Loucy (cell line): ENCODE measurements around the gene MBD6.

Experiments
- H2AFZ ChIP-seq: fragments of 200-600 bp; sonication (generic); 2 replicates; pipeline ENCODE4 v1.6.0; 2016; ENCODE audit warnings: antibody characterized with exemption, mild to moderate bottlenecking, low read length, moderate library complexity
- H3F3A ChIP-seq: fragments of 200-600 bp; 2 replicates; pipeline ENCODE4 v1.6.0; 2016; ENCODE audit warnings: antibody characterized with exemption, low read depth, mild to moderate bottlenecking
- H3K27me3 ChIP-seq: fragments of 200-600 bp; sonication (generic); 2 replicates; pipeline ENCODE4 v1.6.1; 2014; ENCODE audit warnings: low read length, mild to moderate bottlenecking; ENCODE audit not compliant: insufficient read depth, poor library complexity, severe bottlenecking
- H3K36me3 ChIP-seq: fragments of 200-600 bp; sonication (generic); 2 replicates; pipeline ENCODE4 v1.6.1; 2016; ENCODE audit warnings: low read length; ENCODE audit not compliant: insufficient read depth
- H3K4me1 ChIP-seq: fragments of 200-600 bp; sonication (generic); 2 replicates; pipeline ENCODE4 v1.5.1; 2014; ENCODE audit warnings: low read length, mild to moderate bottlenecking; ENCODE audit not compliant: insufficient read depth, poor library complexity, severe bottlenecking
- H3K4me2 ChIP-seq: fragments of 200-600 bp; sonication (generic); 2 replicates; pipeline ENCODE4 v1.6.0; 2014; ENCODE audit warnings: antibody characterized with exemption, low read length, low read depth, mild to moderate bottlenecking; ENCODE audit not compliant: poor library complexity, severe bottlenecking
- H3K4me3 ChIP-seq: fragments of 200-600 bp; sonication (generic); 2 replicates; pipeline ENCODE4 v1.5.1; 2014; ENCODE audit warnings: low read length, mild to moderate bottlenecking, mixed read lengths; ENCODE audit not compliant: poor library complexity, severe bottlenecking
- H3K79me2 ChIP-seq: fragments of 200-600 bp; sonication (generic); 2 replicates; pipeline ENCODE4 v1.6.1; 2014; ENCODE audit warnings: low read length; ENCODE audit not compliant: insufficient read depth
- H3K9ac ChIP-seq: fragments of 200-600 bp; sonication (generic); 2 replicates; pipeline ENCODE4 v1.6.0; 2014; ENCODE audit warnings: mild to moderate bottlenecking, low read depth, low read length, moderate library complexity; ENCODE audit not compliant: poor library complexity, severe bottlenecking
- H3K9me2 ChIP-seq: fragments of 200-600 bp; sonication (generic); replicated peaks from 2 replicates; pipeline ENCODE4 v1.6.1; 2016; ENCODE audit warnings: low read depth, low read length, mixed read lengths
- H3K9me3 ChIP-seq: fragments of 200-600 bp; sonication (generic); 2 replicates; pipeline ENCODE4 v1.6.1; 2014; ENCODE audit warnings: mild to moderate bottlenecking, antibody characterized with exemption, low read length, low read depth; ENCODE audit not compliant: insufficient read depth
- H4K20me1 ChIP-seq: fragments of 200-600 bp; sonication (generic); 2 replicates; pipeline ENCODE4 v1.6.0; 2014; ENCODE audit warnings: antibody characterized with exemption, low read length, mild to moderate bottlenecking; ENCODE audit not compliant: insufficient read depth, poor library complexity, severe bottlenecking
- CTCF ChIP-seq: fragments of 200-600 bp; sonication (generic); conservative IDR thresholded peaks from 2 replicates; pipeline ENCODE4 v1.5.1; 2014; ENCODE audit warnings: mild to moderate bottlenecking, antibody characterized with exemption, low read length
- EZH2phosphoT487 ChIP-seq: fragments of 200-600 bp; IDR thresholded peaks from 2 replicates; pipeline ENCODE4 v1.6.1; 2018; ENCODE audit warnings: antibody characterized with exemption, mild to moderate bottlenecking, moderate library complexity, borderline replicate concordance

MBD6 gene

GRCh38 chr12:57552306-57552651 lies 29.7 kb downstream of the MBD6 start:
- H3K9me2 ChIP-seq = no peaks in the 10 kb centered on the region
- no peak for TF ChIP-seq CTCF
- TF ChIP-seq EZH2phosphoT487 = no peak
- H3F3A ChIP-seq = no peaks in the 10 kb centered on the region
- no peaks in the 10 kb centered on the region for H3K36me3 ChIP-seq
- no peaks in the 10 kb centered on the region for H3K9me3 ChIP-seq
- H3K4me1 ChIP-seq = peaks cover 5% of the 10 kb centered on the region
- H3K4me2 ChIP-seq = no peak overlapping the region
- no peaks in the 10 kb centered on the region for H4K20me1 ChIP-seq
- no peaks in the 10 kb centered on the region for H3K79me2 ChIP-seq
- no peaks in the 10 kb centered on the region for H3K27me3 ChIP-seq
- H3K9ac ChIP-seq = no peak overlapping the region
- H2AFZ ChIP-seq = no peak overlapping the region
- H3K4me3 ChIP-seq = no peak overlapping the region

- no peak overlapping the region for H3K4me2 ChIP-seq
Observed at GRCh38 chr12:57552835-57553313, 30.2 kb downstream of the MBD6 start.

GRCh38 chr12:57553343-57554202 lies 30.9 kb downstream of the MBD6 start:
- Histone ChIP-seq H3K4me2 (no peak overlapping the region), H3K27me3 (no peaks in the 10 kb centered on the region), H3K9me2 (no peaks in the 10 kb centered on the region), H3K4me1 (no peaks in the 10 kb centered on the region), H2AFZ (no peak overlapping the region; the same call in 1 of the 2 replicates), H3F3A (no peaks in the 10 kb centered on the region), H3K79me2 (no peaks in the 10 kb centered on the region), H3K4me3 (no peak overlapping the region), H3K9ac (no peak overlapping the region), H3K36me3 (no peaks in the 10 kb centered on the region), H4K20me1 (no peaks in the 10 kb centered on the region), H3K9me3 (no peaks in the 10 kb centered on the region)
- TF ChIP-seq EZH2phosphoT487 = no peak
- no peak for TF ChIP-seq CTCF

More at GRCh38 chr12:57552835-57553313, 30.2 kb downstream of the MBD6 start:
- Histone ChIP-seq H3K9me2 (no peaks in the 10 kb centered on the region), H3K4me3 (no peak overlapping the region), H3K27me3 (no peaks in the 10 kb centered on the region), H3K9me3 (no peaks in the 10 kb centered on the region), H3K79me2 (no peaks in the 10 kb centered on the region), H3K36me3 (no peaks in the 10 kb centered on the region), H3K9ac (no peak overlapping the region), H2AFZ (no peak overlapping the region; the same call in 1 of the 2 replicates), H4K20me1 (no peaks in the 10 kb centered on the region), H3F3A (no peaks in the 10 kb centered on the region), H3K4me1 (no peaks in the 10 kb centered on the region)
- TF ChIP-seq EZH2phosphoT487 = no peak
- TF ChIP-seq CTCF = no peak
